HTR-8/SVneo (cell line): ENCODE measurements around the gene ACAN.

Experiments used
- DNase-seq: peaks from one replicate; pipeline ENCODE4 v3.0.0; 2011; ENCODE audit warnings: low spot score, mixed read lengths; ENCODE audit not compliant: insufficient read length
- FAIRE-seq: peaks from 2 replicates; lab custom pipeline; 2011; peaks lifted over from hg19 to GRCh38; lab: Jason Lieb, UNC

Gene ACAN

DNA sequence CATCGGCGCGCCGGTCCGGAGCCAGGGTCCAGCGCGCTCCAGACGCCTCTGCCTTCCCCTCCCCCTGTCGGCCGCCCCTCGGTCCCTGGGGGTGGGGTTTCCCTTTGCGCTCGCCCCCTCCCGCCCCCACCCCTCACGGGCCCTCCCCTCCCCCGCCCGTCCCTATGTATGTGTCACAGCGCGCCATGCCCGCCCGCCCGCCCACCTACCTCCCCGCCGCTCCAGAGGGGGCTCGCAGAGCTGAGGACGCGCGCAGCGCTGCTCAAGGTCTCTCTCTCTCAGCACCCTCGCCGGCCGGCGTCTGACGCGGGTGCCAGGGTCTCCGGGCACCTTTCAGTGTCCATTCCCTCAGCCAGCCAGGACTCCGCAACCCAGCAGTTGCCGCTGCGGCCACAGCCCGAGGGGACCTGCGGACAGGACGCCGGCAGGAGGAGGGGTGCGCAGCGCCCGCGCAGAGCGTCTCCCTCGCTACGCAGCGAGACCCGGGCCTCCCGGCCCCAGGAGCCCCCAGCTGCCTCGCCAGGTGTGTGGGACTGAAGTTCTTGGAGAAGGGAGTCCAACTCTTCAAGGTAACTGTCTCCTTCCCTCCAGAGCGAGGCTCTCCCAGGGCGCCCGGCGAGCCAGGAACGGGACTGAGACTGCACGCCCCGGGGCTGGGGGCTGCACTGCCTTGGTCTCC is at the start of gene ACAN:
ACAN (plus strand) TSS at position 196 of the 679 bp plus-strand sequence. CDS start 32,771 bp downstream, outside the sequence.
- no peak for FAIRE-seq
- no peak for DNase-seq

DNA sequence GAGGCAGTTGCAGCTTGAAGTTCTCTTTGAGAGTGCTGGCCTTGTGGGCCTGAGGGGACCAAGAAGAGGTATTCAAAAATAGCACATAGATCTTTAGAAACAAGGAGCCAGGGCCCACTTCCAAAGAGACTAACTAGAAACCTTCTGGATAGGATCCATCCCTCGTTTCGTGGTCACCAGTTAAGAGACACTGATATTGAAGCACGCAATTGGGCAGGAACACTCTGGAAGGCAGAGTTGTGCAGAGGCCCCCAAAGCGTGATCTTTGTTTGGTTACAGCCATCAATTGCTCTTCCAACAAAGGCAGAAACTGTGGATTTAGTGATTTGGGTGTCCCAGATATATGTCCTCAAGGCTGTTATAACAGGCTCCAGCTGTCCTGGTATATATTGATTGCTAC is 46.7 kb upstream of the ACAN start:
- no peak for FAIRE-seq
- no peak for DNase-seq

DNA sequence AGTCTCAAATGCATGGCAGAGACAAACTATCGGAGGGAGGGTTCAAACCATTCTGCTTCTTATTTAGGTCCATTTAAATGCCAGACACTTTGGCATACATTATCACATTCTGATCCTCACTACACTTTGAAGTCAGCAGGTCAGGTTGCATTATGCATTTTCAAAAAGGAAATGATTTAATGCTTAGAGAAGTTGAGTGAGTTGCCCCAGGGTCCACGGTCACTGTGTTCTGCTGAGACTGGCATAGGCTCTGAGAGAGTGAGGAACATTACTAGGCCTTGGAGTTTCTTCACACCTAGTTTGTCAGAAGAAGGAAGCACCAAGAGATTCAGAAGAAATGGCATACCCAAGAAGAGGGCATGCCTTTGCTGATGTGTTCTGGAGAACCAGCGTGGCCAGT is 46.3 kb upstream of the ACAN start:
- FAIRE-seq (no peak), DNase-seq (no peak)

DNA sequence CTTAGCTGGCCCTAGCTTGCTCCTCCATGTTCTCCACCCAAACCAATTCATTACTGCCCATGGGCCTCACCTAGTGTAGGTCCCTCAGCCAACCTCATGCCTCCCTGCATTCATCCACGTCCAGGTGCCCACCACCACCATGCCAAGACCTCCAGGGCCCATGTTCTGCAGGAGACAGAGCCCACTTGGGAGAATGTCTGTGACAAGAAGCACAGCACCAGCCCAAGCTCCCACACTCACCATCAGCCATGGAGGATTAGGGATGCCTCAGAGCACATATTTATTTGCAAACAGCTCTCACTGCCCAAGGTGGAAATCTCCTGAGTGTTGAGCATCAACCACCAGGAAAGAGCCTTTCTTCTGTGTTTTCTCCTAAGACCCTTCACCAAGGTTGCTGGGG is 43.4 kb upstream of the ACAN start:
- FAIRE-seq, result no peak
- DNase-seq, result no peak

DNA sequence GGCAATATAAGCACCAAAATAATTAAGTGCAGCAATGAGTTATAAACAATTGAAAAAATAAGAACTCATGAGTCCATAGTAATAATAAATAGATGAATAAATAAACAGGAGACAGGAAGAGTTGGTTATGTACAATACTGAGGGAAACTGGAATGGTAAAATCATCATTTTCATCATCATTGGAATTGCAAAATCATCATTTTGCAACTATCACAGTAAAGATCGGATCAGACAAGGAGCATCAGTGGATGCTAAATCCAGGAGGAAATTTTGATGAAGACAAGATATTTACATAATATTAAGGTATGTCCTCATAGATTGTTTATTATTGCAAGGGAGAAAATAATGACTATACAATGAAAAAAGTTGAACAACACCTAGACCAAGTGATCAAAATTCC is 38.8 kb upstream of the ACAN start:
- no peak for FAIRE-seq
- no peak for DNase-seq

DNA sequence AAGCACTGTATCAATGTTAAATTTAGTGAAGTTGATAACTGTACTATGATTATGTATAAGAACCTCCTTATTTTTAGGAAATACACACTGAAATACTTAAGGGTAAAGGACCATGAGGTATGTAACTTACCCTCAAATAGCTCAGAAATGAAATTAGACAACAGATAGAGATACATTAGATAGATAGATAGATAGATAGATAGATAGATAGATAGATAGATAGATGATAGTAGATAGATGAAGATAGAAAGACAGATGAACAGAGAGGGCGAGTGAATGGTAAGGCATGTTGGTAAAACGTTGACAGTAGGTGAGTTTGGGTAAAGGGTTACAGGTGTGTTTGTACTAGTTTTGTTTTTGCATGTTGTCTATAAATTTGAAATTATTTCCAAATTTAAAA is 38.0 kb upstream of the ACAN start:
- DNase-seq, result no peak
- FAIRE-seq, result no peak

DNA sequence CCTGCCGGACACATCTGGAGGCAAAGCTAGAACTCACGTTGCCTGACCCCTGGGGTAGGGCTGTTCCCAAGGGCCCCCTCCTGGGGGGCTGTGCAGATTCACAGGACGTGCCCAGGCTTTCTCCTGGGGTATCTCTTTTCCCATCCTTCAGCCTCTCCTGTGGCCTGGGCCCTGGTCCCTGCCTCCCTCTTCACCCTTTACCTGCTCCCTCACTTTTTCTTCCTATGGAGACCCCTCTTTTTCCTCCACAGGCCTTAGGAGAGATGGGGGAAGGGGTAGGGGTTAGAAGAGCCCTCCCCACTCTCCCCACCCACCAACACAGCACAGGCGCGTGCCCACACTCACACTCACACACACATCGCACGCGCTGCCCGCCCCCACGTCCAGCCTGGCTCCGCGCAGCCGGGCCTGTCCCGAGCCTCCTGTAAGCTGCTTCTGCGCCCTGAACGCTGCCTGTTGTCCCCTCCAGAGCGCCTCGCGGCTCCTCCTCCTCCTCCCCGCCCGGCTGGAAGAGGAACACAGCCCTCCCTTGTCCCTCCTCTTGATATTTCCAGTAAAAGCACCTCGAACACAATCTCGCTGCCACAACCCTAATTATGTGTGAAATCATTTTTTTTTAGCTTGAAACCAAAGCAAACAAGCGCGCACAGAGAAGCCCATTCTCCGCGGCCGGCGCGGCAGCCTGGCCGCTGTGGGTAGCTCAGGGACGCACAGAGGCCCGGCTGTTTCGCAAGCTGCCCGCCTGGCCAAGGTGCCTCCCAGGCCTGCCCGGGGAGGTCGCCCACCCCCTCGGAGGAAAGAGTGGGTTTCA is 33.9 kb upstream of the ACAN start:
- FAIRE-seq (no peak), DNase-seq (no peak)

DNA sequence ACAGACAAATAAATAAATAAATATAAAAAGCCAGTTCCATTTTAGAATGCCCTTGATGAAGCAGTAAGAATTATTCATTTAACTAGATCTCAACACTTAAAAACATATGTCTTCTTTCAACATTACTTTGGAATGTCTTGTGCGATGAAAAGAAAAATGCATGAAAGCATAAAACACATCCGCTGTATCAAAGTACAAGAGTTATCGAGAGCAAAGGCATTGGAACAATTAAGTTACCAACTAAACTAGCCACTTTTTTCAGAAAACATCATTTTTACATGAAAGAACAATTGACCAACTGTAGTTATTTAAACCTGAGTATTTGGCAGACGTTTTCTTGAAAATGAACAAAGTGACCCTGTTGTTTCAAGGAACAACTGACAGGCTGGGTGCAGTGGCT is 27.5 kb upstream of the ACAN start:
- FAIRE-seq, result no peak

DNA sequence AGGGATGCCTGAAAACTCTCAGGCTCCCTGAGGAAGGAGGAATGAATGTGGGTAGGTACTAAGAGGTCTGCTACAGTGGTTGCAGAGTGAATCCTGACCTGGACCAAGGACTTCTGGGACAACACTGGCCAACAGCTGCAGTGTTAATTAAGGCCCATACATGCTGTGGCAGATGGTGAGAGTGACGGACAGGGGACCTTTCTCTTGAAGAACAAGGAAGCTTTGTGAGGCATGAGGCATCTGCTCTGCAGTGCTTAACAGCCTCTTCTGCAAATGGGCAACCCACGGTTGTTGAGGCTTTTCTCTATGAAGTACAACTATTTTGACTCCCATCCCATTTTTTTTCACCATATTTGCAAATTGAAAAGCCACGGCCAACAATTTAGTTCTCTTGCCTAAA is 26.6 kb upstream of the ACAN start:
- DNase-seq (no peak), FAIRE-seq (no peak)

More for the DNA sequence above, 27.5 kb upstream of the ACAN start:
- no peak for DNase-seq

DNA sequence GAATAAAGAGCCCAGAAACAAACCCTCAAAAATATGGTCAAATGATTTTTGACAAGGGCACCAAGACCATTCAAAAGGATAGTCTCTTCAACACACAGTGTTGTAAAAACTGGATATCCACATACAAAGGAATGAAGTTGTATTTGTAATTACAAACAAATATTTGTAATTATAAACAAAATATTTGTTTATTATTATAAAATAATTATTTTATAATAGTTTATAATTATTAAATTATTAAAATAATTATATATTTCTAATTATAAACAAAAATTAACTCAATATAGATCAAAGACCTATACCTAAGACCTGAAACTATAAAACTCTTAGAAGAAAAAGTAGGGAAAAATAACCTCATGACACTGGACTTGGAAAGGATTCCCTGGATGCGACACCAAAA is 23.3 kb upstream of the ACAN start:
- no peak for FAIRE-seq
- DNase-seq, result no peak

DNA sequence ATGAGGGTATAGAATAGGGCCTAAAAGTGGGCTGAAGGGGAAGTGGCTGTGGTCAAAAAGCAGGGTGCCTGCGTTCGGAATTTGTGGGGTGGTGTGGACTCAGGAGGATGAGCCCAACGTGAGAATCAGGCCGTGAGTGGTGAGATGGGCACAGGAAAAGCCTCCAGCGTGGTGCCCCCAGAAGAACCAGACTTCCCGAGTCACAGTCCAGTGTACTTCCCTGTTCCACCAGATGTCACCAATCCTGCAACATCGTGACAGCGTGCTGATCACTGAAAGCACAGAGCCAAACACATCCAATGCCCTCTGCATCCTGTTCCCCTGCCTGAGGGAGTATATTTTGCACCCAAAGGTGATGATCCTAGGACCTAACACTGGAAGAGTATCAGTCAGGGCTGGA is 20.8 kb upstream of the ACAN start:
- DNase-seq (no peak), FAIRE-seq (no peak)

DNA sequence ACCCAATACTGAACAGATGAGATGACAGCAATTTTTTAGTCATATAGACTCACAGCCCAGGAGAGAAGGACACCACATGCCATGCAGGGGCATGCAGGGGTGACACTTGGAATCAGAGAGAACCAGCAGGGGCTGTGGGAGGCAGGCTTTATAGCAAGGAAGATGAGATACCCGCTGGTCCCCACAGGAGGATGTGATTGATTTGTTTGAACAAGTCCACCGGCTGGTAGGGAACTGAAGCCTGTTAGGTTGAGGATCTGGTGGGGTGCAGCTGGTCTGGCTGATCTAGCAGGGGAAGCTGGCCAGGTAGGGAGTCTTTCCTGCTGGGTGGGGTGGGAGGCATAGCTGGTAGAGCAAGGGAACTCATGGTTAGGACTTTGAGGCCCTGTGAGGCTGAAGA is 18.0 kb upstream of the ACAN start:
- no peak for FAIRE-seq

DNA sequence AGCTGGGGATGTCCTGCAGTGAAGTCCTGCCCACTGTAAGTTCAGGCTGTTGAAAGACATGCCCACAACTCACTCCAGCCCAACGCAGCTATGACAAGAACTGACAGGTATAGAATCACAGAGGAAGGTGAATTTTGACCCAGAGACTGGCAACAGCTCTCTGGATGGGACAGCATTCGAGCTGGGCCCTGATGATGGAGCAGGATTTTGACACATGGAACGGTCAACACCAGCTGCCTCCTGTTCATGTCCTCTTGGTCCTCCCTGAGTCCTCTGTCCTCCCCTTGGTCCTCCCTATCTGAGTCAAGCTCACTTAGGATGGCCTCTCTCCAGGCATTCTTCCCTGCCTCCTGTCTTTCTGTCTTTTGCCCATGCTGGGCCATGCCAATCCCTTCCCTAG is 15.2 kb upstream of the ACAN start:
- DNase-seq (no peak), FAIRE-seq (no peak)

More for the DNA sequence above, 18.0 kb upstream of the ACAN start:
- DNase-seq, result no peak

DNA sequence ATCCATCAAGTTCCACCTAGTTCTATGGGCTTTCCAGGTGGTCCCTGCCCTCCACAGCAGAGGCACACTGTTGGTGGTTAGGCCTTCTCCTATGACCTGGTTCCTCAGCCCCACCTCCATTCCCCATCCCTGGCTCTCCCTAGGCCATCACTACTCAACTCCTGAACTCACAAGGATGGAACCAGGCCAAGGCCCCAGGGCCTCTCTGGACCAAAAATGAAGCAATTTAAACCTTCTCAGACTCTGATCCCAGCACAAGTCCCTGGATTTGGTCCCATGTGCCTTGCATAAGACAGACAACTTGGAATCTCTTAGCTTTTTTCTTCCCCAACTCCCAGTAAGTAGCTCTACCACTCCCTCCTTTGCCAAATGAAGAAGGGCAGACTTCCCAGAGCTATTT is 14.4 kb upstream of the ACAN start:
- DNase-seq, result no peak
- FAIRE-seq, result no peak

DNA sequence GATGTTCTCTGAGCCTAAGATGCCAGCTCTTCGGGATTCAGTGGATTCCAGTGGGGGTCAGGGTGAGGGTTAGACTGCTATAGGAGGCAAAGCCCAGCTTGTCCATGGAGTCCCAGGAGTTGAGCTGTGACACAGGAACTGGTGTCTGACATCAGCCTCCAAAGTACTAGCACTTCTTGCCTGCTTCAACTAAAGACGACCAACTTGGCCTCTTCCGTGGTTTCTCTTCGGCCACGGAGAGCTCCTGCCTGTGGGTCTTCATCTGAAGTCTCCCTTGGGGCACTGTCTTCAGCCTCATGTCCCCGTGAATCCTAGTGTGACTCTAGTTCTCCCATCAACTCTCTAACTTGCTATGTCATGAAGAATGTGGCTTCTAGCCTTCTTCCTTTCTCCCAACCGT is 12.8 kb upstream of the ACAN start:
- FAIRE-seq (no peak), DNase-seq (no peak)

DNA sequence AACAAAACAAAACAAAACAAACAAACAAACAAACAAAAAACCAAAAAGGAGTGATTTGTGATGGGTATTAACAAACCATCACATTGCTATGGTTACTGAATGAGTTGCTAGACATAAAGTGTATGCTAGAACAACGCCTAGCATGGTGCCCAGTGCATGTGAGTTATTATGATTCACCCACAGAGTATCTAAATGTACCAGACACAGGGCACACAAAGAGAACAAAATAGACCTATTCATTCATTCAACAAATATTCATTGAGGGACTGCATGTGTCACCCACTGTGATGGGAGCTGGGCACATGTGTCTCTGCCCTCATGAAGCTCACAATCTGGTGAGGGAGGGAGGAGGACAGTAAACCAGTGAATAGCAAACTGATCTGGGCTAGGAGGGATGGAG is 11.6 kb upstream of the ACAN start:
- DNase-seq (no peak), FAIRE-seq (no peak)

DNA sequence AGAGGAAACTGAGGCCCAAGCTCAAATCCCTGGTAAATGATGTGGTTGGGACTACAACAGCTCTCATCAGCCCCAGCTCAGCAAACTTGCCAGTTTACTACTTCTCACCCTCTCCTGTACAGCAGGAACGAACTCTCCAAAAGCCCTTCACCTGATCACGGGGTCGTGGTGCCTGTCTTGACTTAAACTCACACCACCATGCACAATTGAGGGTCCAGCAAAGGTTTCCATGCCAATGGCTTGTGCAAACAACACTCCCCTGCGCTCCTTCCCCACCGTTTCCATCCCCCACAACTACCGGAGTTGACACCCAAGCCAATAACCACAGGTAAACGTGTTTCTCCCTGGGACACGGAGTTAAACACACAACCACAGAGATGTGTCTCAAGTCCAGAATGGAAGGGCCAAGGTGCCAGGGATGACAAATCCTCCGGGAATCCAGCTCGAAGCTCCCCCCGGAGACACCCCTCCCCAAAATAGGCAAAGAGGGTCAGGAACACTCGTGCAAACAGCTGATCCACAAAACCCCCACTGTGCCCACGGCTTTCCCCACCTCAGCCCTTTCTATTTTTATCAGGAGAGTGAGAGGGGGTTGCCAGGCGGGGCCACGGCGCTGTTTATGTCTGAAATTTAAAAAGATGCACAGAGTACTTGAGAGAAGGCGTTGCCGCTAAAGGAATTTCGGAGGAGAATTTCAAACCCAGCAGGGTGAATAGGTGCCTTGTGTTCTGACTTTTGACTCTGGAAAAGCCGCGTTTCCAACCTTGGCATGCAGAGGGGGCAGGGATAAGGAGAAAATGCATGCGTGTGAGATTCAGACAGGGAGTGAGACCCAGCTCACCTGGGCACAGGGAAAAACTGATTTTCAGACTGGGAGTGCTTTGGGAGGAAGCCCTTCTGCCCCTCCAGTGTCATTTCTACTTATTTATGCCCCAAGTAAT is 10.6 kb upstream of the ACAN start:
- FAIRE-seq (no peak), DNase-seq (no peak)

DNA sequence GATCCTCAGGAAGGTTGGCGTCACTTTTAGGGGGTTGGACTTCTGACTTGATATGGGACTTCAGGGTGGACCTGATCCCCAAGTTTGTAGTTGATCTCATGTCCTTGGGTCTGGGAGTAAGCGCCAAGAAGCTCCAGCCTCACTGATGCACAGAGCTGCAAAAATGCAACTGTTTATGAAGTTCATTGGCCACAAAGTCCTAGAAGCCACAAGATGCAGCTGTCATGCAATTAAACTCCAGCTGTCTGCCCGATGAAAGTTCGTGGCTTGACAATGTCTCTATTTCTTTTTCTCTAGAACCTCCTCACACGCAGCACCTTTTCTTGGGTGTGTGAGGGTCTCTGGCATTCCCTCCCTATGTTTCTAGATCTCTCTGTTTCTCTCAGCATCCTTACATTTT is 9.2 kb upstream of the ACAN start:
- DNase-seq, result no peak
- FAIRE-seq, result no peak

DNA sequence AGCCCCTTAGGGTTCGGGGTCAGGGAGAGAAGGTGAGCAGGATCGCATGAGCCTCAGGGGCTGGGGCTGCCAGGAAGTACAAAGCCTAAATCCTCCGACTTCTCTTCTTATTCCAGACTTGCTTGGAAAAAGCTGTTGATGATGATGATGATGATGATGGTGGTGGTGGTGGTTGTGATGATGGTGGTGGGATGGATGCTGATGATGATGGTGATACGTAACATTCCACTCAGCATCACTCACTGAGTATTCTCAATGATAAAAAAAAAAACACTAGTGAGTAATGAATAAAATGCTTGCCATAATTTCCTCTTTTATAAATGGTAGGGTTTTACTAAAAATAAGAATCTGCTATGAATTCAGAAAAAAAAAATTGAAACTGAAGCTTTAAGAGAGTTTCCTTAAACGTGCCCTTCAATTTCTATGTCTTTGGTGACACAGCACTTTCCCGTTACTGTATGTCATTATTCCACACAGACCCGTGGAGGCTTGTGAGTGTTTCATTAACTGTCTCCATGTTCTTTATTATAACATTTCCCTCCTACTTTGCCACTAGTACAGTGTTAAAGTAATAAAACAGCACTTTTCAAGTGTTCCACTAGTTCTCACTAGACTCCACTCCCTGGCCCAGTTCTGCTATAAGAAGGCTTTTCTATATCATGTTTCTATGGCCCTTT is 5.4 kb upstream of the ACAN start:
- DNase-seq (no peak), FAIRE-seq (no peak)

DNA sequence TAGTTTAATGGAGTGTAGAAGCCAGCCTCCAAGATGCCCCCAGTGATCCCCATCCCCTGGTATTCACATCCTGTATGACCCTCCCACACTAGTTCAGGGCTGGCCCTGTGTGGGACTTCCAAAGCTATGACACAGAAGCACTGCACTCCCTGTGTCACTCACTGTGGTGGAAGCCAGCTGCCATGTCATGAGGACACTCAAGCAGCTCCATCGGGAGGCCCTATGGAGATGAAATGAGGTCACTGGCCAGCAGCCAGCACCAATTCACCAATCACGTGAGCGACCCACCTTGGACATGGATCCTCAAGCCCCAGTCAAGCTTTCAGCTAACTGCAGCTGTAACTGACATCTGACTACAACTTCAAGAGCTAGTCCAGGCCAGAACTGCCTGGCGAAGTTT is 3.9 kb upstream of the ACAN start:
- DNase-seq (no peak), FAIRE-seq (no peak)
